Naive thymus-derived CD4-positive, alpha-beta T cell (primary cell): ENCODE results near the gene ATN1. TPM values are rescaled to one million over a fixed set of nuclear protein-coding genes. Genes with fewer than 3 reads are reported as not detected.
"Not testable (repeated sequence)": the region's sequence is repeated elsewhere in the genome, so short reads cannot be mapped to it uniquely, and the experiment has no call there.

Experiments
- ATAC-seq: fragments of 150-1000 bp; cut with Tn5 transposase; 2 replicates; pipeline ENCODE4 v1.10.0; 2021; ENCODE audit warnings: mild to moderate bottlenecking, moderate library complexity
- CTCF ChIA-PET: fragments of 350-600 bp; sonication (Branson Sonifier 250); formaldehyde crosslinking; loops from one replicate; lab custom pipeline; 2021; ENCODE audit warnings: antibody characterized with exemption; lab: Charles Lee
- POLR2A ChIA-PET: fragments of 350-600 bp; sonication (Branson Sonifier 250); formaldehyde crosslinking; loops from one replicate; lab custom pipeline; 2021; ENCODE audit warnings: antibody characterized with exemption, inconsistent platforms; lab: Charles Lee
- DNase-seq, 9 donors: peaks; one replicate each; pipeline versions ENCODE4 v3.0.0 to v3.0.0-alpha.2; 2020 to 2022; ENCODE audit warnings: mixed read lengths in 1 of 9
- H3K27ac ChIP-seq: one replicate; pipeline ENCODE4 v1.7.0; 2013; ENCODE audit warnings: mild to moderate bottlenecking, low read depth, low read length, moderate library complexity
- H3K27me3 ChIP-seq, 2 donors: one replicate each; pipeline ENCODE4 v1.7.0; 2013; ENCODE audit warnings: low read length in 2 of 2, mild to moderate bottlenecking in 2 of 2, moderate library complexity in 2 of 2; ENCODE audit not compliant: control insufficient read depth in 2 of 2, insufficient read depth in 2 of 2
- H3K36me3 ChIP-seq, 3 experiments: 1 replicate in 2 of 3; 2 replicates in 1 of 3; pipeline ENCODE4 v1.7.0; 2013; ENCODE audit warnings: low read length in 3 of 3, mild to moderate bottlenecking in 3 of 3, moderate library complexity in 1 of 3; ENCODE audit not compliant: insufficient read depth in 3 of 3, control insufficient read depth in 2 of 3
- H3K4me1 ChIP-seq, 2 donors: one replicate each; pipeline ENCODE4 v1.7.0; 2013; ENCODE audit warnings: low read length in 2 of 2, mild to moderate bottlenecking in 2 of 2, moderate library complexity in 1 of 2; ENCODE audit not compliant: control insufficient read depth in 2 of 2, insufficient read depth in 2 of 2
- H3K4me3 ChIP-seq: 2 replicates; pipeline ENCODE4 v1.7.0; 2013; ENCODE audit warnings: mild to moderate bottlenecking, low read length
- H3K9me3 ChIP-seq, 3 experiments: 1 replicate in 2 of 3; 2 replicates in 1 of 3; pipeline ENCODE4 v1.7.0; 2013; ENCODE audit warnings: low read length in 3 of 3; ENCODE audit not compliant: control insufficient read depth in 2 of 3
- H3K27ac Mint-ChIP-seq, 9 donors: one replicate each; pipeline ENCODE4 v1.8.0; 2020 to 2022; ENCODE audit warnings: mixed read lengths in 9 of 9, mild to moderate bottlenecking in 8 of 9, moderate library complexity in 5 of 9, inconsistent platforms in 2 of 9
- H3K27me3 Mint-ChIP-seq, 5 donors: one replicate each; pipeline ENCODE4 v1.8.0; 2021 to 2022; ENCODE audit warnings: mixed read lengths in 5 of 5, mild to moderate bottlenecking in 1 of 5
- H3K36me3 Mint-ChIP-seq, 5 donors: one replicate each; pipeline ENCODE4 v1.8.0; 2020 to 2022; ENCODE audit warnings: mixed read lengths in 5 of 5, mild to moderate bottlenecking in 3 of 5, inconsistent platforms in 1 of 5
- H3K4me1 Mint-ChIP-seq, 7 donors: one replicate each; pipeline ENCODE4 v1.8.0; 2020 to 2022; ENCODE audit warnings: mixed read lengths in 7 of 7, mild to moderate bottlenecking in 3 of 7, inconsistent platforms in 1 of 7
- H3K4me3 Mint-ChIP-seq, 10 donors: one replicate each; pipeline ENCODE4 v1.8.0; 2020 to 2022; ENCODE audit warnings: mild to moderate bottlenecking in 10 of 10, mixed read lengths in 10 of 10, moderate library complexity in 6 of 10, inconsistent platforms in 2 of 10
- H3K9me3 Mint-ChIP-seq, 11 donors: one replicate each; pipeline ENCODE4 v1.8.0; 2020 to 2022; ENCODE audit warnings: mixed read lengths in 11 of 11, mild to moderate bottlenecking in 4 of 11, inconsistent platforms in 1 of 11, moderate library complexity in 1 of 11
- intact Hi-C, 2 donors: fragments of 100-400 bp; cut with micrococcal nuclease; formaldehyde crosslinking; loops; one replicate each; pipeline ENCODE4 v1.15.1; 2023
- polyA plus RNA-seq, 2 donors: library from polyadenylated mRNA; unstranded; fragments of 300-500 nt; fragmentation: Illumina TruSeq; gene quantifications; one replicate each; pipeline ENCODE4 v1.2.3, GENCODE V29; 2021
- total RNA-seq, 6 experiments: library from RNA in 5 of 6; stranded (reverse) in 5 of 6; gene quantifications; 1 replicate in 5 of 6; 2 replicates in 1 of 6; pipeline ENCODE4 v1.2.3 and lab custom pipeline; 2021 to 2026

Gene ATN1
- total and polyA plus RNA-seq, 7 experiments from 2014 or later, result 0.95 to 42.2 (median 32.9) TPM

DNA sequence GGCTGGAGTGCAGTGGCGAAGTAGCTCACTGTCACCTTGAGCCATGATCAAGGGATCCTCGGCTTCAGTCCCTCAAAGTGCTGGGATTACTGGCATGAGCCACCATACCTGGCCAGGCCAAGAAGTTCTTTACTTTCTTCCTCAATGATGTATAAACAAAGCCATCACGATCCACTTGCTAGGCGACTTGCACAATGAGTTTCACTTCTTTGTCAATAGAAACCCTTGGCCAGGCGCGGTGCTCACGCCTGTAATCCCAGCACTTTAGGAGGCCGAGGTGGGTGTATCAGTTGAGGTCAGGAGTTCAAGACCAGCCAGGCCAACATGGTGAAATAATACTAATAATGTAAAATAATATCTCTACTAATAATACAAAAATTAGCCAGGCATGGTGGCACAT, 40.3 kb upstream of the ATN1 start:
- Histone ChIP-seq H3K27me3 (no peaks in the 10 kb centered on the region), H3K4me1 (peaks cover 6 to 10% of the 10 kb centered on the region in 2 donors), H3K4me3 (no peak overlapping the region), H3K27ac (no peak overlapping the region), H3K36me3 (peaks cover 0 to 14% (median 0%) of the 10 kb centered on the region in 3 experiments), H3K9me3 (no peaks in the 10 kb centered on the region)
- Mint-ChIP-seq H3K4me1 (peaks cover 0 to 28% (median 11%) of the 10 kb centered on the region in 7 donors), H3K27me3 (no peaks in the 10 kb centered on the region), H3K36me3 (peaks cover 0 to 8% (median 7%) of the 10 kb centered on the region in 5 donors), H3K4me3 (no peak overlapping the region), H3K27ac (peak overlapping the region in 1 of 9 donors; percentile 58), H3K9me3 (no peaks in the 10 kb centered on the region)
- ATAC-seq, result no peak
- intact Hi-C loops, result no loop called here
- POLR2A ChIA-PET, result interaction anchor here (0.7 to 1.2 kb wide), 4 partner anchors 16 to 178 kb away, joined by 3 to 4 read pairs (median 4); no protein-coding TSS in a partner anchor
- CTCF ChIA-PET, result no interaction called here
- no peak for DNase-seq

DNA sequence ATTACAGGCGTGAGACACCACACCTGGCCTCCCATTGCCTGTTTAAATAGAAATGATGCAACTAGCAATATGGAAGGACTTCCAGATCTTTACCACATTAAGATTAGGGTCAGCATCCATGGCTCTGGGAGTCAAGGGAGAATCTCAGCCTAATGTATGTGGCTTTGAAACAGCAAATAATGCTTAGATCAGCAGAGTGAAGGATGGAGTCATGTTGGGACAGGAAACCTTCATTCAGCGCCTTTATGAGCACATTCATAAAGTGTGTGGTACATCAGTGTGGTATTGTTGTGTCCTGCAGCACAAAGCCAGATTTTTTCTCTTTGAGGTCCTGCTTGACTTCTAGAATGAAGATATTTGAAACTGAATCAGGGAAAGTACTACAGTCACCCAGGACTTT, 39.4 kb upstream of the ATN1 start:
- intact Hi-C loops, result no loop called here
- no peaks in the 10 kb centered on the region for H3K9me3 Mint-ChIP-seq
- POLR2A ChIA-PET, result interaction anchor here (1.2 kb wide), 1 partner anchor 17 kb away, joined by 3 read pairs; no protein-coding TSS in a partner anchor
- CTCF ChIA-PET, result no interaction called here
- no peak overlapping the region for H3K4me3 ChIP-seq
- H3K4me1 Mint-ChIP-seq, result peaks cover 0 to 31% (median 11%) of the 10 kb centered on the region in 7 donors
- H3K4me1 ChIP-seq, result peaks cover 6 to 10% of the 10 kb centered on the region in 2 donors
- H3K36me3 ChIP-seq, result peaks cover 0 to 14% (median 0%) of the 10 kb centered on the region in 3 experiments
- no peak overlapping the region for H3K27ac ChIP-seq
- H3K36me3 Mint-ChIP-seq, result peaks cover 0 to 9% (median 7%) of the 10 kb centered on the region in 5 donors
- H3K4me3 Mint-ChIP-seq, result no peak overlapping the region
- no peak for DNase-seq
- no peaks in the 10 kb centered on the region for H3K9me3 ChIP-seq
- no peak for ATAC-seq
- no peaks in the 10 kb centered on the region for H3K27me3 Mint-ChIP-seq
- H3K27me3 ChIP-seq, result no peaks in the 10 kb centered on the region
- H3K27ac Mint-ChIP-seq, result peak overlapping the region in 3 of 9 donors; percentile 7 to 47 (median 12)

DNA sequence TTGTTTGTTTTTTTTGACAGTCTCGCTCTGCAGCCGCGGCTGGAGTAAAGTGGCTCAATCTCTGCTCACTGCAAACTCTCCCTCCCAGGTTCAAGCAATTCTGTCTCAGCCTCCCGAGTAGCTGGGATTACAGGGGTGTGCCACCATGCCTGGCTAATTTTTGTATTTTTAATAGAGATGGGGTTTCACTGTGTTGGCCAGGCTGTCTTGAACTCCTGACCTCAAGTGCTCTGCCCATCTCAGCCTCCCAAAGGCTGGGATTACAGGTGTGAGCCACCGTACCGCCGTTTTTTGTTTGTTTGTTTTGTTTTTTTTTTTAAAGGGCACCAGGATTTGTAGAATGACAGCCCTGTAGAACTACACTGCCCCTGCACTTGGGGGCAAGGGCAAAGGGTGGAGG, 39.0 kb upstream of the ATN1 start:
- H3K9me3 Mint-ChIP-seq, H3K4me3 Mint-ChIP-seq, H3K27me3 ChIP-seq, H3K27me3 Mint-ChIP-seq, H3K27ac ChIP-seq, H3K4me1 ChIP-seq, intact Hi-C loops, H3K9me3 ChIP-seq, DNase-seq, H3K36me3 Mint-ChIP-seq, H3K4me3 ChIP-seq, POLR2A ChIA-PET, ATAC-seq, CTCF ChIA-PET, H3K27ac Mint-ChIP-seq: not testable (repeated sequence)
- peaks cover 0 to 12% (median 0%) of the 10 kb centered on the region in 3 experiments for H3K36me3 ChIP-seq
- H3K4me1 Mint-ChIP-seq, result peaks cover 0 to 31% (median 11%) of the 10 kb centered on the region in 7 donors

DNA sequence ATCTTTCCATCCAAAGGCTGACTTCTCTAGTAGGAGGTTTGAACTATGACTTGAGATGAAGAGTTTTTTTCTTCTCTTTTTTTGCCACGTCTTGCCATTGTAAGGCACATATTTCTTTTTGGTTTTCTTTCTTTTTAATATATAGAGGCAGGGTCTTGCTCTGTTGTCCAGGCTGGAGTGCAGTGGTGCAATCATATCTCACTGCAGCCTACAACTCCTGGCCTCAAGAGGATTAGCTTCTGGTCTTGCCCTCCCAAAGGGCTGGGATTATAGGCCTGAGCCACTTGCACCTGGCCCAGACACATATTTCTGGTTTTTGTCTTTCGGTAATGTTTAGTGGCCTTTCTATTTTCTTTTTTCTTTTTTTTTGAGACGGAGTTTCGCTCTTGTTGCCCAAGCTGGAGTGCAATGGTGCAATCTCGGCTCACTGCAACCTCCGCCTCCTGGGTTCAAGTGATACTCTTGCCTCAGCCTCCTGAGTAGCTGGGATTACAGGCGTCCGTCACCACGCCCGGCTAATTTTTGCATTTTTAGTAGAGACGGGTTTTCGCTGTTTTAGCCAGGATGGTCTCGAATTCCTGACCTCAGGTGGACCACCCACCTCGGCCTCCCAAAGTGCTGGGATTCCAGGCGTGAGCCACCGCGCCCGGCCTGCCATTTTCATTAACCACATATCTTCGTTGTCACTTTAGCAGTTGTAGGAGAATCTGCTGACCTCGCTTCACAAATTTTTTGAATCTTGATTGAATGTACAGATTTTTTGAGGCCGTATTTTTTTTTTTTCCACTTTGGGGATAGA, 37.8 kb upstream of the ATN1 start:
- CTCF ChIA-PET, H3K36me3 Mint-ChIP-seq, intact Hi-C loops, H3K27me3 Mint-ChIP-seq, H3K36me3 ChIP-seq, H3K9me3 Mint-ChIP-seq, H3K27me3 ChIP-seq, H3K4me1 ChIP-seq, H3K9me3 ChIP-seq, H3K4me3 ChIP-seq, ATAC-seq, DNase-seq: not testable (repeated sequence)
- H3K27ac Mint-ChIP-seq, result peak overlapping the region in 8 of 9 donors; percentile 25 to 94 (median 89)
- POLR2A ChIA-PET, result interaction anchor here (0.9 to 4.0 kb wide), 2 partner anchors 17 to 22 kb away, joined by 3 to 70 read pairs; partner anchors contain the start of genes SPSB2 and TPI1
- peak overlapping the region in 9 of 10 donors; percentile 47 to 86 (median 83) for H3K4me3 Mint-ChIP-seq
- peak overlapping the region; percentile 86 for H3K27ac ChIP-seq
- peaks cover 0 to 31% (median 11%) of the 10 kb centered on the region in 7 donors for H3K4me1 Mint-ChIP-seq

DNA sequence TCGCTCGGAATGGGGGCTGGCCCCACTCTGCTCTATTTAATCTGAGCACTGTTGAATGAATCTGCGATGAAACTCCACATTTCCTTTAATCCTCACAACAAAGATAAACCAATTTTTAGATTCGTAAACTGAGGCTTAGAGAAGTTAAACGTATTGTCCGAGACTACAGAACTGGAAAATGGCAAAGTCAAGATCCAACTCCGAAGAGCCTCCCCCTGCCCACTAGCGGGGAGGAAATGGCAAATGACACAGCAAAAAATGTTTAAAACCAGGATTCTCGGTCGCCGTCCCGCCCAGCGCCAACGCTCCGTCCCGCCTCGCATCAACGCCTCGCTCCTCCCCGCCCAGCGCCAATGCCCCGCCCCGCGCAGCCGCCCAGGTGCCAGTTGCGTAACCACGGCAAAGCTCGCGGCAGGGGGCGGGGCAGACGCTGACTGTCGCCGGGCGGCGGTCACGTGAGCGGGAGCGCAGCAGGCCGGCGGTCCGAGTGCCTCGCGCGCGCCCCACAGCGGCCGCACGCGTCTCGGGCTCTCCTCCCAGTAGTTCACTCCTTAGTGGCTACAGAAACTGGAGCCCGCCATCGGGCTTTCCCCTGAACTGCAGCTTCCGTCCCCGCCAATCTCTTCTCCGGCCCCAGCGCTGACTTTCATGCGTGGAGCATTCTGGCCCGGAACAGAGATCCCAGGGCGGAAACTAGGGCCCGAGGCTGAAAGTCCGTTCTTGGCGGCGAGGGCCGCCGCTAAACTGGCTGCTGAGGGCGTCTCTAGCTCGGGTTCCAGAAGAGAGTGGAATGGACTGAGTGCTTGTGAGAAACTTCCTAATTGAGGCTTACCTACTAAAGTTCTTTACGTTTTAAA, 36.7 kb upstream of the ATN1 start:
- DNase-seq (peak; percentile 95 to 100 (median 97)), ATAC-seq (peak; percentile 96)
- peaks cover 0 to 31% (median 11%) of the 10 kb centered on the region in 7 donors for H3K4me1 Mint-ChIP-seq
- intact Hi-C loops, result loop anchor here (1.0 kb wide), 13 partner anchors 13 to 228 kb away; partner anchors contain the start of genes EMG1 (in 2 of the 2), ENO2 (in 2 of the 2), LPCAT3 (in 2 of the 2) and LRRC23 (in 2 of the 2)
- CTCF ChIA-PET, result interaction anchor here (0.6 to 2.0 kb wide), 17 partner anchors 12 to 302 kb away, joined by 3 to 21 read pairs (median 3); partner anchors contain the start of genes CDCA3, SPSB2, TPI1 and USP5
- no peaks in the 10 kb centered on the region for H3K27me3 ChIP-seq
- no peaks in the 10 kb centered on the region for H3K36me3 ChIP-seq
- no peaks in the 10 kb centered on the region for H3K9me3 ChIP-seq
- peaks cover 6 to 10% of the 10 kb centered on the region in 2 donors for H3K4me1 ChIP-seq
- peak overlapping the region; percentile 86 for H3K27ac ChIP-seq
- H3K4me3 Mint-ChIP-seq, result peak overlapping the region; percentile 78 to 86 (median 84)
- H3K27me3 Mint-ChIP-seq, result no peaks in the 10 kb centered on the region
- POLR2A ChIA-PET, result interaction anchor here (0.8 to 4.0 kb wide), 18 partner anchors 9 to 167 kb away, joined by 3 to 70 read pairs (median 5); partner anchors contain the start of genes C12orf57, CD4, CDCA3 and COPS7A
- H3K36me3 Mint-ChIP-seq, result peaks cover 0 to 6% (median 0%) of the 10 kb centered on the region in 5 donors
- H3K27ac Mint-ChIP-seq, result peak overlapping the region; percentile 82 to 94 (median 90)
- H3K4me3 ChIP-seq, result peak overlapping the region; percentile 93
- no peaks in the 10 kb centered on the region for H3K9me3 Mint-ChIP-seq

DNA sequence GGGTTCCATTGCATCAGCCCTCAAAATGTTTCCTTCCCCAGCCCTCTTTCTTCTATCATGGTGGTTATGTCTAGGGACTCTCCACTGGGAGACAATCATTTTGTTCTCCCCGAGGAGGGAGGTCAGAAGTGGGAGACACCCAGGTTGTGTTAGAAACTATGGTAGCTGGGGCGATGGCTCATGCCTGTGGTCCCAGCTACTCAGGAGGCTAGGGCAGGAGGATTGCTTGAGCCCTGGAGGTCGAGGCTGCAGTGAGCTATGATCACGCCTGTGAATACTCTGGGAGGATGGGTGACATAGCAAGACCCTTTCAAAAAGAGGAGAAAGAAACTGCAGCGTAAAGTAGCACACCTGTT, 36.1 kb upstream of the ATN1 start:
- no peak for ATAC-seq
- CTCF ChIA-PET, result interaction anchor here (0.6 to 2.0 kb wide), 18 partner anchors 11 to 507 kb away, joined by 3 to 21 read pairs (median 3); partner anchors contain the start of genes CDCA3, LPCAT3, LTBR and SPSB2
- Mint-ChIP-seq H3K4me3 (peak overlapping the region; percentile 78 to 86 (median 84)), H3K9me3 (no peaks in the 10 kb centered on the region), H3K27ac (peak overlapping the region; percentile 82 to 94 (median 88)), H3K36me3 (peaks cover 0 to 6% (median 0%) of the 10 kb centered on the region in 5 donors), H3K4me1 (peaks cover 0 to 31% (median 11%) of the 10 kb centered on the region in 7 donors), H3K27me3 (peaks cover 0 to under 1% (median 0%) of the 10 kb centered on the region in 5 donors)
- H3K36me3 ChIP-seq, result no peaks in the 10 kb centered on the region
- peaks cover 6 to 10% of the 10 kb centered on the region in 2 donors for H3K4me1 ChIP-seq
- no peak for DNase-seq
- POLR2A ChIA-PET, result interaction anchor here (0.6 to 4.0 kb wide), 19 partner anchors 8 to 270 kb away, joined by 3 to 70 read pairs (median 5); partner anchors contain the start of genes C12orf57, CDCA3, COPS7A and ENO2
- no peaks in the 10 kb centered on the region for H3K27me3 ChIP-seq
- no peaks in the 10 kb centered on the region for H3K9me3 ChIP-seq
- intact Hi-C loops, result loop anchor here (1.0 kb wide), 13 partner anchors 13 to 228 kb away; partner anchors contain the start of genes EMG1 (in 2 of the 2), ENO2 (in 2 of the 2), LPCAT3 (in 2 of the 2) and LRRC23 (in 2 of the 2)
- H3K4me3 ChIP-seq, result peak overlapping the region; percentile 93
- peak overlapping the region; percentile 86 for H3K27ac ChIP-seq
